ENCODE data around the gene LAMA1. TPM values are rescaled to one million over a fixed set of nuclear protein-coding genes. Genes with fewer than 3 reads are reported as not detected.

LAMA1 gene
- total RNA-seq, 4 donors from 2014 or later: 0.48 to 2.9 (median 2.6) TPM; not detected in 1

DNA sequence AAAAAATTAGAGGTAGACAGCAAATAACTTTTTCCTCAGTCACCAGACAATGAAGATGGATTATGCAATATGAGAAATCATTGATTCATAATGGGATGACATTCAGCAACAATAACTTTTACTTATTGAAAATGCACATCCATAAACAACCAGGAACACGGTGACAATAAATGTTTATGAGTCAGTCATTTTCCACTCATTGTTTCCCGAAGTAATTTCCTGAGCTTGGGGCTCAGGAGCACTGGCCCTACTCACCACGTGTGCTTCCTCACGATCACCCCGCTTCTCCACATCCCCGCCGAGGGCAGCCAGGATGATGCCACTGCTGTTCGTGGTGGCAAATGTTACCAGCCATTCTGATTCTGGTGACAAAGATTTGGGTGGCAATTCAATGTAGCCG is 156.3 kb downstream of the LAMA1 start:
- no peak for TF ChIP-seq EP300 (IDR thresholded peaks at IDR 0.05; ENCODE audit: low read depth)
- TF ChIP-seq, protein P1, sequence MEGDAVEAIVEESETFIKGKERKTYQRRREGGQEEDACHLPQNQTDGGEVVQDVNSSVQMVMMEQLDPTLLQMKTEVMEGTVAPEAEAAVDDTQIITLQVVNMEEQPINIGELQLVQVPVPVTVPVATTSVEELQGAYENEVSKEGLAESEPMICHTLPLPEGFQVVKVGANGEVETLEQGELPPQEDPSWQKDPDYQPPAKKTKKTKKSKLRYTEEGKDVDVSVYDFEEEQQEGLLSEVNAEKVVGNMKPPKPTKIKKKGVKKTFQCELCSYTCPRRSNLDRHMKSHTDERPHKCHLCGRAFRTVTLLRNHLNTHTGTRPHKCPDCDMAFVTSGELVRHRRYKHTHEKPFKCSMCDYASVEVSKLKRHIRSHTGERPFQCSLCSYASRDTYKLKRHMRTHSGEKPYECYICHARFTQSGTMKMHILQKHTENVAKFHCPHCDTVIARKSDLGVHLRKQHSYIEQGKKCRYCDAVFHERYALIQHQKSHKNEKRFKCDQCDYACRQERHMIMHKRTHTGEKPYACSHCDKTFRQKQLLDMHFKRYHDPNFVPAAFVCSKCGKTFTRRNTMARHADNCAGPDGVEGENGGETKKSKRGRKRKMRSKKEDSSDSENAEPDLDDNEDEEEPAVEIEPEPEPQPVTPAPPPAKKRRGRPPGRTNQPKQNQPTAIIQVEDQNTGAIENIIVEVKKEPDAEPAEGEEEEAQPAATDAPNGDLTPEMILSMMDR (IDR thresholded peaks at IDR 0.05): no peak
- TF ChIP-seq POLR2A (IDR thresholded peaks at IDR 0.05): no peak
- no peak for TF ChIP-seq POLR2AphosphoS5 (IDR thresholded peaks at IDR 0.05)
- H3K9me3 ChIP-seq: no peaks in the 10 kb centered on the region
- intact Hi-C loops (cut with DNase I; ENCODE audit: low total_unique reads): no loop called here
- H3K27me3 ChIP-seq: no peaks in the 10 kb centered on the region
- WGBS, 2 donors (ENCODE audit: low coverage in 1 of 2): 77% methylated on average over 9 of the region's 9 CpGs; no CpG with 5 or more reads in 1 of the 2 donors
- H3K27ac ChIP-seq: no peak overlapping the region
- in situ Hi-C loops (cut with MboI; ENCODE audit: low pct_ligation_motif_present in 1 of 4, low pct_unique_long_range_greater_than_20kb in 1 of 4, low sequenced_read_pairs in 3 of 4): no loop called here
- H3K36me3 ChIP-seq: no peaks in the 10 kb centered on the region
- peaks cover 0 to 16% (median 0%) of the 10 kb centered on the region in 4 donors for H3K4me1 ChIP-seq
- no peak overlapping the region for H3K4me3 ChIP-seq
- no peak for DNase-seq

DNA sequence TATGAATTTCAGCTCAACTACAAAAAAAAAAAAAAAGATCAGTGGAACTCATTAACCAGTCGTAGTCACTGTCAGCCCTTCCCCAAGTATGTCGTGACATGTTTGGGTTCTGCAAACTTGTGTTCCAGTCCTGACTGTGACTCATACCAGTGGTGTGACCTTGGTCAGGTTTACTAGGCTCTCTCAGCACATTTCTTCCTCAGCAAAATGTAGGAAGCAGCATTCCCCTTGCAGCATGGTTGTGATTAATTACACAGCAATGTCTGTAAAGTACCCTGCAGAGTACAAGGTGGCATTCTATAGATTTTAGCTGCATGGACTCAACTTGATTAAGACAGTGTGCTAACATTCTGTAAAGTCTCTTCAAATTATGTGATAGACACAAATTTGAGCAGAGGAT is 156.9 kb downstream of the LAMA1 start:
- WGBS, 2 donors (ENCODE audit: low coverage in 1 of 2): 79 to 85% methylated on average over 2 of the region's 2 CpGs
- intact Hi-C loops (cut with DNase I; ENCODE audit: low total_unique reads): no loop called here
- H3K27me3 ChIP-seq: no peaks in the 10 kb centered on the region
- peaks cover 0 to 16% (median 0%) of the 10 kb centered on the region in 4 donors for H3K4me1 ChIP-seq
- in situ Hi-C loops (cut with MboI; ENCODE audit: low pct_ligation_motif_present in 1 of 4, low pct_unique_long_range_greater_than_20kb in 1 of 4, low sequenced_read_pairs in 3 of 4): no loop called here
- no peak overlapping the region for H3K27ac ChIP-seq
- H3K36me3 ChIP-seq: no peaks in the 10 kb centered on the region
- H3K9me3 ChIP-seq: no peaks in the 10 kb centered on the region
- H3K4me3 ChIP-seq: no peak overlapping the region
- TF ChIP-seq, protein P1 (IDR thresholded peaks at IDR 0.05): no peak
- no peak for TF ChIP-seq EP300 (IDR thresholded peaks at IDR 0.05; ENCODE audit: low read depth)
- no peak for TF ChIP-seq POLR2AphosphoS5 (IDR thresholded peaks at IDR 0.05)
- no peak for TF ChIP-seq POLR2A (IDR thresholded peaks at IDR 0.05)
- DNase-seq: no peak

DNA sequence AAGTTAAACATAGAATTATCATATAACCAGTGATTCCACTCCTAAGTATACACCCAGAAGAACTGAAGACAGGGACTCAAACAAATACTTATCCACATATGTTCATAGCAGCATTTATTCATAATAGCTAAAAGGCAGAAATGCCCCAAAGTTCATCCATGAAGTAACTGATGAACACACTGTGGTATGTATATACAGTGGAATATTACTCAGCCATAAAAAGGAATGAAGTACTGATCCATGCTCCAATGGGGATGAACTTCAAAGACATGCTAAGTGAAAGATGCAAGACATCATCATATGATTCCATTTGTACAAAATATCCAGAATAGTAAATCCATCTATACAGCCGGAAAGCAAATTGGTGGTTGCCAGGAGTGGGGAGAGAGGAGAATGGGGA is 157.5 kb downstream of the LAMA1 start:
- DNase-seq: no peak
- intact Hi-C loops (cut with DNase I; ENCODE audit: low total_unique reads) (no loop called here), in situ Hi-C loops (cut with MboI; ENCODE audit: low pct_ligation_motif_present in 1 of 4, low pct_unique_long_range_greater_than_20kb in 1 of 4, low sequenced_read_pairs in 3 of 4) (no loop called here)
- 97 to 100% methylated on average over 1 of the region's 1 CpG for WGBS, 2 donors (ENCODE audit: low coverage in 1 of 2)
- Histone ChIP-seq H3K27me3 (no peaks in the 10 kb centered on the region), H3K27ac (no peak overlapping the region), H3K36me3 (no peaks in the 10 kb centered on the region), H3K4me1 (peaks cover 0 to 16% (median 0%) of the 10 kb centered on the region in 4 donors), H3K4me3 (no peak overlapping the region), H3K9me3 (no peaks in the 10 kb centered on the region)
- TF ChIP-seq EP300 (IDR thresholded peaks at IDR 0.05; ENCODE audit: low read depth) (no peak), POLR2A (IDR thresholded peaks at IDR 0.05) (no peak), POLR2AphosphoS5 (IDR thresholded peaks at IDR 0.05) (no peak)
- TF ChIP-seq, protein P1 (IDR thresholded peaks at IDR 0.05): no peak

DNA sequence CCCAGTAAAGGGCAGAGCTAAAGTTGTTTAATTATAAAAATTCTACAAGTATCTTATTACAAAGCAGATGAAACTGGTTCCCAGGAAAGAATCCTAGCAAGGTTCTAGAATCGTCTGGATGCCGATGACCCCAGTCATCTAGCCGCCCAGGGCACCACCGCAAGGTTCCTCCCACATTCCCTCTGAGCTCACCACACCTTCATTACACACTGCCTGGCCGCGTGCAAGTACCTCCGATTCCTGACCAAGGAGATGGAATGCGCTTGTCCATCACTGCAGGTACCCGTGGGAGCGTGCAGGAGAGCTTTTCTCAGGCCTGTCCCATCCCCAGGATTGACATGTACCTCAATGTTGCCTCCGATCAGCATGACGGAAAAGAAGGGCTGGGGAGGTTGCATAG is 158.5 kb downstream of the LAMA1 start:
- H3K4me1 ChIP-seq: peaks cover 0 to 16% (median 0%) of the 10 kb centered on the region in 4 donors
- WGBS, 2 donors (ENCODE audit: low coverage in 1 of 2): 80 to 94% methylated on average over 1 to 12 of the region's 12 CpGs
- in situ Hi-C loops (cut with MboI; ENCODE audit: low pct_ligation_motif_present in 1 of 4, low pct_unique_long_range_greater_than_20kb in 1 of 4, low sequenced_read_pairs in 3 of 4) (no loop called here), intact Hi-C loops (cut with DNase I; ENCODE audit: low total_unique reads) (no loop called here)
- H3K27me3 ChIP-seq: no peaks in the 10 kb centered on the region
- no peak for DNase-seq
- H3K36me3 ChIP-seq: no peaks in the 10 kb centered on the region
- H3K4me3 ChIP-seq: no peak overlapping the region
- no peak overlapping the region for H3K27ac ChIP-seq
- TF ChIP-seq, protein P1 (IDR thresholded peaks at IDR 0.05): no peak
- TF ChIP-seq POLR2AphosphoS5 (IDR thresholded peaks at IDR 0.05) (no peak), POLR2A (IDR thresholded peaks at IDR 0.05) (no peak), EP300 (IDR thresholded peaks at IDR 0.05; ENCODE audit: low read depth) (no peak)
- no peaks in the 10 kb centered on the region for H3K9me3 ChIP-seq

All from transverse colon (tissue), 4 donors.